ENCODE measurements around the gene CPLANE1.
"Not testable (repeated sequence)": the region's sequence is repeated elsewhere in the genome, so short reads cannot be mapped to it uniquely, and the experiment has no call there.

Gene CPLANE1

DNA sequence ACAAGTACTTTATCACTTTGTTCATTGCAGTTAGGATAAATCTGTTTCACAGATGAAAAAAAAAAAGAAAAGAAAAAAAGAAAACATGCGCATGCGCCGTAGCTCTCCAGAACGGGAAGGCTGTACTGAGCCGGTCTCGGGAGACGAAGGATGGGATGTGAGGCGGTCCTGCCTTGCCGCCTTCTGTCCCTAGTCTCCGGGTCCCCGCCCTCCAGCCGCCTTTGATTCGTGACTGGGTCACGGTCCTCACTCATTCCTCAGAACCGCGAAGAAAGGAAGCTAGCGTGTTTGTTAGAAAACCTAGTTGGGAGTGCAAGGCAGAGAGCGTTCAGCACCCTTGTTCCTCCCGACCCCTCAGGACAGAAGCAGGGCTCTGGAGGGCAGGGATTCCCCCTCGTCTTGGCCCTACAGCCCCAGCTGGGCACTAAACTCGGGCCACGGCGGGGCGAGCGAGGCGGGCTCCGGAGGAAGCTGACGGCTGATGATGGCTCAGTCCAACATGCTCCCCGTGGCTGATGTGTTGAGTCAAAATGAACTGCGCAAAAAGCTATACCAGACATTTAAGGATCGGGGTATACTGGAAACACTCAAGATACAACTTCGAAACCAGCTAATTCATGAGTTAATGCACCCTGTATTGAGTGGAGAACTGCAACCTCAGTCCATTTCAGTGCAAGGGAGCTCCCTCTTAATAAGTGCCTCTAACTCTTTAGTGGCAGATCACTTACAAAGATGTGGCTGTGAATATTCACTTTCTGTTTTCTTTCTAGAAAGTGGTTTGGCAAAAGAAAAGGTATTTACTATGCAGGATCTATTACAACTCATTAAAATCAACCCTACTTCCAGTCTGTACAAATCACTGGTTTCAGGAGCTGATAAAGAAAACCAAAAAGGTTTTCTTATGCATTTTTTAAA lies 40.0 kb downstream of the CPLANE1 start:
- no peak overlapping the region for H3K4me3 ChIP-seq (ENCODE audit: low read depth, low read length)

DNA sequence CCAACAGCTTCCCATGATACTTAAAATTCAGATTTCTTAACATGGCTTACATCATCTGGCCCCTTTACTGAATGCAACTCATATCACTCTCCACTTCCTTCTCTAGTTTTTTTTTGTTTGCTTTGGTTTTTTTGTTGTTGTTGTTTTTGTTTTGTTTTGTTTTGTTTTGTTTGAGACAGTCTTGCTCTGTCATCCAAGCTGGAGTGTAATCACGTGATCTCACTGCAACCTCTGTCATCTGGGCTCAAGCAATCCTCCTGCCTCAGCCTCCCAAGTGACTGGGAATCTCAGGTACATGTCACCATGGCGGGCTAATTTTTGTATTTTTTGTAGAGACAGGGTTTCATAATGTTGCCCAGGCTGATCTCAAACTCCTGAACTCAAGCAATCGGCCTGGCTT lies 41.4 kb downstream of the CPLANE1 start:
- H3K4me3 ChIP-seq (ENCODE audit: low read depth, low read length), result no peak overlapping the region

DNA sequence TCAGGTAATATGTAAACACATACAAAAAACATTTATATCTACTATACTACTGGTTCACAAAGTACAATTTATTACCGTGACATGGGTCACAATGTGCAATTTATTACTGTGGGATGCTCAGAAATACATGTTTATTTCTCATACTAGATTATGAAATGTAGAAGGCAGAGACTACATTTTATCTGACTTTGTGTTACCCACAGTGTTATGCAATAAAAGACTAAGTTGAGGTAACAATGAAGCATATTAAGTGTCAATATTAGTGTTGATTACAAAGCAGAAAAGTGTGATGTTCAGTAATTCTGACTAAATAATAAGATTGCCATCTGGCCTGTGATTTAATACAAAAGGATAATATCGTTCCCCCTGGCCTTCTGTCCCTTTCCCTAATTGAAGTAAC lies 42.4 kb downstream of the CPLANE1 start:
- no peak overlapping the region for H3K4me3 ChIP-seq (ENCODE audit: low read depth, low read length)

DNA sequence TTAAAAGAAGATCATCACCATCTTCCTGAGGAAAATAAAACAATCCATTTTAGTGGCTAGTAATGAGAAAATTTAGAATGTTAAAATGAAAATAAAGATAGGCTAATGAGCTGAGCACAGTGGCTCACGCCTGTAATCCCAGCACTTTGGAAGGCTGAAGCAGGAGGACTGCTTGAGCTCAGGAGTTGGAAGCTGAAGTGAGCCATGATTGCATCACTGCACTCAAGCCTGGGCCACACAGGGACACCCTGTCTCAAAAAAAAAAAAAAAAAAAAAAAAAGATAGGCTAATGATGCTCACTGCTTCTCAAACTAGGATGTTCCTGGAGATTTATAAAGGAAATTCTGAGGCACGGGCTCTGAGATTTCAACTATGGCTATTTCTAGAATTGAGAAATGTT lies 50.3 kb downstream of the CPLANE1 start:
- no peak overlapping the region for H3K4me3 ChIP-seq (ENCODE audit: low read depth, low read length)

DNA sequence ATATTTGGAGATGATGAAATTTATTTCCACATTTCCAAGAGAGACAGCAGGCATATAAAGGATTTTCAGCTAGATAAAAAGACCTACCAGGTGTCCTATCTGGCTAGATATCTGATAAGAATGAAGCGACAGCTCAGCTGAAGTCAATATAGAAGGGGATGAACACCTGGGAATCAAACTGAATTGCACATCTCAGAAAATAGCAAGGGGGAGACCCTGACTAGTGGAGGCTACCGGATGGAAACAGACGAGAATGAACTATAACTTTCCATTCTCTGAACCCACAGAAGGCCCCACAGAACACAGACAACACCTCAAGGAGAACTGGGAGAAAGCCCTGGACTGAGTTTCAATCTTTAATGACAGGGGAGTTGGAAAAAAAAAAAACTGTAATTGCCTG lies 51.1 kb downstream of the CPLANE1 start:
- no peak overlapping the region for H3K4me3 ChIP-seq (ENCODE audit: low read depth, low read length)

DNA sequence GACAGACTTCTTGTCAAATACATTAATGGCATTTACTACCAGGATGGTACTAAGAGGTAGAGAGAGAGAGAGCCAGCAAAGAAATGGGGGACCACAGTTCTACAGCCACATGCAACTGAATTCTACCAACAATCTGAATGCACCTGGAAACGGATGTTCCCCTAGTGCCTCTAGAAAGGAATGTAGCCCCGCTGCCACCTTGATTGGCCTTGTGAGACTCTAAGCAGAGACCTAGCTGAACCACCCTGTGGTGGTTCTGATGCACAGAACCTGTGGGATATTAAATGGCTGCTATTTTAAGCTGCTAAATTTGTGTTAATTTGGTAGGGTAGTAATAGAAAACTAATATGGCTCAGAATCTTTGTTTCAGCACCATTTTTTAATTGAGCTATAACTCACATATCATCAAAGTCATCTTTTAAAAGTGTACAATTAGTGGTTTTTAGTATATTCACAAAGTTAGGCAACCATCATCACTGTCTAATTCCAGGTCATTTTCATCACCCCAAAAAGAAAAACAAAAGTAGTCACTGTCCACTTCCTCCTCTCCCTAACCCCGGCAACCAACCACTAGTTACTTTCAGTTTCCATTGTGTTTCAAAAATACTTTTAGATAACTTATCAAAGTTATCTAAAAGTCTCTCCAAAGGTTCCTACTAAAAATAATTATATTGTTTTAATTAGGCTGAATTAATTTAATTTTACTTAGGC lies 51.7 kb downstream of the CPLANE1 start:
- H3K4me3 ChIP-seq (ENCODE audit: low read depth, low read length), result no peak overlapping the region

DNA sequence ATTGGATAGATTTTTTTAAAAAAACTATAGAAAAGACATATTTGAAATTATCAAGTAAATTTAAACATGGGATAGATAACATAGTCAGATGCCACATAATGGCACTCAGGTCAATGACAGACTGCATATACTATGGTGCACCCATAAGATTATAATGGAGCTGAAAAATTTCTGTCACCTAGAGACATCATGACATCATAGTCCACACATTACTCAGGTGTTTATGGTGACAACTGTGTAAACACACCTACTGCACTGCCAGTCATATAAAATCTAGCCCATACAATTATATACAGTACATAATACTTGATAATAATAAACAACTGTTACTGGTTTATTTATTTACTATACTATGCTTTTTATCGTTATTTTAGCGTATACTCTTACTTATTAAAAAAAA lies 58.6 kb downstream of the CPLANE1 start:
- no peak overlapping the region for H3K4me3 ChIP-seq (ENCODE audit: low read depth, low read length)

DNA sequence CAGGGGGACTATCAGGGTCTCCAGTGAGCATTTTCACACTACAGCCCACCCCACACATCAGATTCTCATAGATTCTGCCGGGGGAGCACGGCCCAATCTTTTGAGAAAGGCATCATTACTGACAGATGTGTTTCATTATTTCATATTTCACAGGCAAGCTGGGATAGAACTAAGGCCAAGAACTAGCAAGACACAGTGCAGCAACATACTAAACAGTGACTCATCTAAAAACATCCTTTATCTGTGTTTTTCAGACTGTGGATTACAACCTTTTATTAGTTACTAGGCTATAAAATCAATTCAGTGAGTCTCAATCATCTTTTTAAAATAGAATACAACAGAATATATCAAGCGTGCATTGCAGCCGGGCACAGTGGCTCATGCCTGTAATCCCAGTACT lies 59.8 kb downstream of the CPLANE1 start:
- H3K4me3 ChIP-seq (ENCODE audit: low read depth, low read length), result no peak overlapping the region

DNA sequence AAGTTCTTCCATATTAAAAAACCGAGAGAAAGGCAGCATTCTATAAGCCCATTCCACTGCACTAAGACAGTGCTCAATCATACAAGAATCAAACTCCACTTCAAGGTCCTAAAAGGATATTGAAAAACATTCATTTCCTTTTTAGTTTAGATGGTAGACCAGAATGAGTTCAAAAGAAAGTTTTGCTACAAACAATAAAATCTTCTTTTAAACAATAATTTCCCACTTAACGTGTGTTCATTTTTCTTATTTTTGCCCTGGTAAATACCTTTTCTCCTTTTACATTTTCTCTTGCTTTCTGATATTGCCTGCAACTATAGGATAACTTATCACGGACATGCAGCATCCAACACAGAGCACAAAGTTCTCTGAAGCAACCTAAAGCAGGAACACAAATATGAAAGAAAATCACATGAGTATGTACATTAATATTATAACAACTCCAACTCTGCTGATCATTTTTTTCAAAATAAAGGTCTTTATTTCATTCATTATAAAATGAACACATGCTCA lies 61.7 kb downstream of the CPLANE1 start:
- no peak overlapping the region for H3K4me3 ChIP-seq (ENCODE audit: low read depth, low read length)

DNA sequence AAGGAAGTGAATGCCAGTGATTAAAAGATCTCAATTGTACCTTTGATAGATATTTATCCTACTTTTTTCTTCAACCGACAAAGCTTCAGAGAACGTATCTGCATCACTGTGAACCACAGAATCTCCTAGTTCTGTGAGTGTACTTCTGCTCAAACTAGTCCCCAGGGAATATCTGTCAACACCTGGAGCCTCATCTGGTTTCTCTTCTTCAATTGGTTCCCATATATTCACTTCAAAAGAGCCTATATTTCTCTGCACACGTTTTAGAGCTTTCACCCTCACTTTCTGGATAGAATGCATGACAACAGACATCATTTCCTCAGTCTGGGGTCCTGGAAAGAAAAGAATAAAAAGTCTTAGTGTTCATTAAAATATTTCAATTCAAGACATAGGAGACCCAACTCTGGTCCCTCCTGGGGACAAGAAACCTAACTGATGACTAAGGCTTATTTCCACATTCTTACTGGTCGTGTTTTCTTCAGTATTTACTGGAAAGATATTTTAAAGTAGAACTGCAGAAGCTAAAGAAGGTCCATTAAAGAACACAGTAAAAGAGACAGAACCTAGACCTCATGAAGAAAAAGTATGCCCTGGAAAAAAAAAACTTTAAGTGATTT lies 64.3 kb downstream of the CPLANE1 start:
- H3K4me3 ChIP-seq (ENCODE audit: low read depth, low read length), result no peak overlapping the region

DNA sequence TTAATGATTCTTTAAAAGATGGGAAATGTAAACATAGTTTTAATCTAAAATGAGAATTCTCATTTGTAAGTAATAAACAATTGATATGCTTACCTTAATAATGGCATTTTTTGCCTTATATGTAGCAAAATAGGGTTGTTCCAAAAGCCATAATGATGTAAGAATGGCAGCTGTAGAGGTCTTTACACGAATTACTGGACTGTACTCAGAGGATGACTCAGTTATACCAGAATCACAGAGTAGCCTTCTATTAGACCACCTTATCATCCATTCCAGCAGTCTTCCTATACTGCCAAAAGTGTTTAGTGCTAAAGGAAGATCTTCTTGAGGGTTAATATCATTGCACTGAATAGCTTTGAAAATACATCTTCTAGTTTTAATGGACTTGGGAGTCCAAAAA lies 66.5 kb downstream of the CPLANE1 start:
- H3K4me3 ChIP-seq (ENCODE audit: low read depth, low read length), result no peak overlapping the region

DNA sequence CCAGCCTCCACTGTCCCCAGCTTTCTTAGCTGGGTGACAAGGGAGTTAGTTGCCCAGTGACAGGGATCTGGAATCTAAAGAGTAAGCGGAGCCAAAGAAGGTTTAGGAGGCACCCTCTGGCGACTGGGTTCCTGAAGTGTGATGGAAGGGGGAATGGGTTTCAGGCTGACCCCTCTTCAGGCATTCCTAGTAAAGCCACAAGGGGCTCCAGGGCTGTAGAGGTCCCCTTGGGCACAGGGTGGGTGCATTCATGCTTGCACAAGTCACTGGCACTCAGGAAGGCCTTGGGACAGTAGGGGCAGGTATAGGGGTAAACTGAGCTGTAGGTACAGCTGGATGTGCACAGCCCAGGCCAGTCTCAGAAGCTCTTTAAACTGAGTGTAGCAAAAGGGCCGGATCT lies 74.2 kb downstream of the CPLANE1 start:
- no peak overlapping the region for H3K4me3 ChIP-seq (ENCODE audit: low read depth, low read length)

DNA sequence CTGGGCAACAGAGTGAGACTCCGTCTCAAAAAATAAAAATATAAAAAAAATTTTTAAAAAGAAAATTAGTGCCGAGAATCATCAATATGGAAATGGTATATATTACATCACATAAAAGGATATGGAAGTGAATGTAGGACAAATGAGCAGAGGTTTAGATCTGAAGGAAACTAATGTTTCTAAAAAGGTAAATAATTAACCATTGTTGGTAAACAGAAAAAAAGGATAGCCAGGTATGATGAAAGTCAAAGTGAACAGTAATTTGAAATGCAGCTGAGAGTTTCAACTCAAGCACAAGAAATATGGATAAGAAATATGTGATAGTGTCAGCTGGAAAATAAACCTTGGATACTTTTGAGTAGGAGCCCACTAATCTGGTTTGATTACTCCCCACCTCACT lies 76.2 kb downstream of the CPLANE1 start:
- no peak overlapping the region for H3K4me3 ChIP-seq (ENCODE audit: low read depth, low read length)

DNA sequence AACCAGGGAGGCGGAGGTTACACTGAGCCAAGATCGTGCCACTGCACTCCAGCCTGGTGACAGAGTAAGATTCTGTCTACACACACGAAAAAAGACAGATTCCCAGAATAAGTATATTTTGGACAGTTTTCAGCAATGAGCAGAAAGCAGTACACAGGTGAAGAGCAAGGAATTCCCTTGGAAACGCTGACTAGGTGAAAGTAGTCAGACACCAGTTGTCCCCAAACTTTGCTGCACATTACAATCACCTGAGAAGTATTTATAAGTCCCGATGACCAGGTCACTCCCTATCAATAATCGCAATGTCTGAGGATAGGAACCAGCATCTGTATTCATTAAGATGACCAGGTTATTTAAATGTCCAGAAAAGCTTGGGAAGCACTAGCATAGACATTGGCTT lies 78.3 kb downstream of the CPLANE1 start:
- no peak overlapping the region for H3K4me3 ChIP-seq (ENCODE audit: low read depth, low read length)

DNA sequence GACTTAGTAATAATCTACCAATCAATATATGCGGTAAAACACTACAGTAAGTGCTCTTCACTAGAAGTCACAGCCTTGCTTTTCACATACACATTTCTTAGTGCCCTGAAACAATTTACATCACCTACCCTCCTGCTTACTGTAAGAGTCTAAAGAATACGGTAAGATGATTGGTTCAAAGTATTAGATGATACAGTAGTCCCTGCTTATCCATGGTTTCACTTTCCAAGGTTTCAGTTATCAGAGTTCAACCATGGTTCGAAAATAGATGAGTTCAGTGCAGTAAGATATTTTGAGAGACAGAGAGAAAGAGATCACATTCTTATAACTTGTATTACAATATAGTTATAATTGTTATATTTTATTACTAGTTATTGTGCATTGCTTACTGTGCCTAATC lies 83.0 kb downstream of the CPLANE1 start:
- no peak overlapping the region for H3K4me3 ChIP-seq (ENCODE audit: low read depth, low read length)

DNA sequence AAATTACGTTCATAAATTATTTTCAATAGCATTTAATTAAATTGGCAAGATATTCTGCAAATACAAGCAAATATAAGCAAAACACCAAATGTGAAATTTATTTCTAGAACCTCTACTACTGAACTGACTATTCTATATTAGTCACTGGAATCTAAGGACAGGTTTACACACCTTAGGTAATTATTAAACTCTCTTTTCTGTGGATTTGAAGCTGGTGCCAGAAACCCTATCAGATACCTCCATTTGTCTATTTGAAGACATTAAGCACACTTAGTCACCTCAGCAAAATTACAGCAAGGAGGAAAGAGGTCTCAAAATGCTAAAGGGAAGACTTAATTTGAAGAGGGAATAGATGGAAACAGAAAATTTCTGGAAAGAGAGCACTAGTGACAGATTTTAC lies 83.4 kb downstream of the CPLANE1 start:
- H3K4me3 ChIP-seq (ENCODE audit: low read depth, low read length), result no peak overlapping the region

DNA sequence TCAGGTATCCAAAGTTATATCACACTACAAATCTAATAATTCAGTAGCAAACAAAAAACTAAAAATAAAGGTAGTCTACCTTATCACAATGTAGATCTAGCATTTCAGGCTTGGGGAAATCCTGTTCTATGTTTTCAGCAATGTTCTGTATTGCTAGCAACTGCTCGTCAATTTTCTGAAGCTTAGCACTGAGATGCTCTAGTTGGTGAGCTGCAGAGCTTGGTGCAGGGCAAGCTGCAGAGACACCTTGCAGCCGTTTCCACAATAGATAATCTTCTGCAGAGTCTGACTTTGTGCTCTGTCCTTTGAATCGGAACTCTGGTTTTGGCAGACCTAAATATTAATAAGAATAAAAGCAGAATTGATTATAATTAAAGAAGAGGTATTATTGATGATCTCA lies 95.5 kb downstream of the CPLANE1 start:
- H3K4me3 ChIP-seq (ENCODE audit: low read depth, low read length), result no peak overlapping the region

DNA sequence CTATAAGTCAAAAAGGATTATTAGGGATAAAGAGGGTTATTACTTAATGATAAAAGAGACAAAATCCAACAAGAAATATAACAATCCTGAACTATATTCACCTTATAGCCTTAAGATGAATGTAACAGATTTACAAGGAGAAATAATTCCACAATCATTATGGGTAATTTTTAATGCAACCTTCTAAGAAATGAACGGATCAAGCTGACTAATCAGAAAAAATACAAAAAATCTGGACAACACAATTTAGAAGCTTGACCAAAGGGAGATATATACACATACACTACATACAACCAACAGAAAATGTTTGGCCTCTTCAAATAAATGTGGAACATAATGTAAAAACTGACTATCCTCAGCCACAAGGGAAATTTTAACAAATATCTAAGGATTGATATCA lies 102.3 kb downstream of the CPLANE1 start:
- no peak overlapping the region for H3K4me3 ChIP-seq (ENCODE audit: low read depth, low read length)

DNA sequence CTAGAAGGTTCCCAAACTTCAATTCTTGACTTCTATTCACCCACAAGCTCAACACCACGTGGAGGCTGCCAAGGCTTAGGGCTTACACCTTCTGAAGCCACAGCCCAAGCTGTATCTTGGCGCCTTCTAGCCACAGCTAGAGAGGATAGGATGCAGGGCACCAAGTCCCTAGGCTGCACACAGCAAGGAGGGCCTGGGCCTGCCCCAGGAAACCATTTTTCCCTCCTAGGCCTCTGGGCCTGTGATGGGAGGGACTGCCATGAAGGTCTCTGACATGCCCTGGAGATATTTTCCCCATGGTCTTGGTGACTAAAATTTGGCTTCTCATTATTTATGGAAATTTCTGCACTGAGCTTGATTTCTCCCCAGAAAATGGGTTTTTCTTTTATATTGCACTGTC lies 112.5 kb downstream of the CPLANE1 start:
- no peak overlapping the region for H3K4me3 ChIP-seq (ENCODE audit: low read depth, low read length)

DNA sequence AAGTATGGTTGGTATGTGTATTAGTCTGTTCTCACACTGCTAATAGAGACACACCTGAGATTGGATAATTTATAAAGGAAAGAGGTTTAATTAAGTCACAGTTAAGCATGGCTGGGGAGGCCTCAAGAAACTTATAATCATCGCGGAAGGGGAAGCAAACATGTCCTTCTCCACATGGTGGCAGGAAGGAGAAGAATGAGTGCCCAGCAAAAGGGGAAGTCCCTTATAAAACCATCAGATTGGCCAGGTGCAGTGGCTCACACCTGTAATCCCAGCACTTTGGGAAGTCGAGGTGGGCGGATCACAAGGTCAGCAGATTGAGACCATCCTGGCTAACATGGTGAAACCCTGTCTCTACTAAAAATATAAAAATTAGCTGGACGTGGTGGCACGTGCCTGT lies 113.9 kb downstream of the CPLANE1 start:
- not testable (repeated sequence) for H3K4me3 ChIP-seq (ENCODE audit: low read depth, low read length)

DNA sequence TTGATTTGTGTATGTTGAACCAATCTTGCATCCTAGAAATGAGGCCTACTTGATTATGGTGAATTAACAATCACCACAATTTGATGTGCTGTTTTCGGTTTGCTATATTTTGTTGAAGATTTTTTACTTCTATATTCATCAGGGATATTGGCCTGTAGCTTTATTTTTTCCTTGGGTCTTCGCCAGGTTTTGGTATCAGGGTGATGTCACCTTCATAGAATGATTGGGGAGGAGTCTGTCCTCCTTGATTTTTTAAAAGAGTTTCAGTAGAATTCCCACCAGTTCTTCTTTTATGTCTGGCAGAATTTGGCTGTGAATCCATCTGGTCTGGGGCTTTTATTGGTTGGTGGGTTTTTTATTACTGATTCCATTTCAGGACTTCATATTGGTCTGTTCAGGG lies 115.2 kb downstream of the CPLANE1 start:
- H3K4me3 ChIP-seq (ENCODE audit: low read depth, low read length), result no peak overlapping the region

DNA sequence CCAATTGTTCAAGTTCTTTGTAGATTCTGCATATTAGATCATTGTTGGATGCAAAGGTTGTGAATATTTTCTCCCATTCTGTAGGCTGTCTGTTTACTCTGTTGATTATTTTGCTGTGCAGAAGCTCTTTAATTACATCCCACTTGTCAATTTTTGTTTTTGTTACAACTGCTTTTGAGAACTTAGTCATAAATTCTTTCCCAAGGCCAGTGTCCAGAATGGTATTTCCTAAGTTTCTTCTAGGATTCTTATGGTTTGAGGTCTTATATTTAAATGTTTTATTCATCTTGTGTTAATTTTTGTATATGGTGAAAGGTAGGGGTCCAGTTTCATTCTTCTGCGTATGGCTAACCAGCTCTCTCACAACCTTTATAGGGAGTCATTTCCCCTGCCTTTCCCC lies 116.5 kb downstream of the CPLANE1 start:
- no peak overlapping the region for H3K4me3 ChIP-seq (ENCODE audit: low read depth, low read length)

Measured in iPS-11a (cell line).